Psoas muscle (tissue), 8 donors: Measurements from ENCODE around the gene TRMT2A. TPM values are rescaled to one million over a fixed set of nuclear protein-coding genes. Genes with fewer than 3 reads are reported as not detected.

Experiments used
- ATAC-seq, 4 donors: fragments of 200-7000 bp; cut with Tn5 transposase; one replicate each; pipeline ENCODE4 v1.9.1; 2020; ENCODE audit warnings: moderate library complexity in 3 of 4, mild to moderate bottlenecking in 2 of 4
- DNase-seq, 2 donors: peaks; one replicate each; pipeline ENCODE4 v3.0.0-alpha.2; 2020
- H3K27ac ChIP-seq: fragments of 200-600 bp; one replicate; pipeline ENCODE4 v1.8.0; 2022
- H3K27me3 ChIP-seq, 3 donors: fragments of 200-600 bp in 1 of 3; one replicate each; pipeline versions ENCODE4 v1.6.1 to v1.8.0; 2013 to 2022; ENCODE audit warnings: low read length in 2 of 3, mild to moderate bottlenecking in 2 of 3, moderate library complexity in 1 of 3; ENCODE audit not compliant: insufficient read depth in 3 of 3
- H3K36me3 ChIP-seq, 2 donors: fragments of 200-600 bp in 1 of 2; one replicate each; pipeline versions ENCODE4 v1.6.1 to v1.8.0; 2013 to 2022; ENCODE audit warnings: low read depth in 1 of 2, mild to moderate bottlenecking in 1 of 2, moderate library complexity in 1 of 2; ENCODE audit not compliant: insufficient read depth in 1 of 2
- H3K4me1 ChIP-seq: fragments of 200-600 bp; one replicate; pipeline ENCODE4 v1.8.0; 2022
- H3K4me3 ChIP-seq: fragments of 200-600 bp; one replicate; pipeline ENCODE4 v1.8.0; 2022; ENCODE audit warnings: mild to moderate bottlenecking
- H3K9me3 ChIP-seq: fragments of 200-600 bp; one replicate; pipeline ENCODE4 v1.8.0; 2022
- WGBS, 3 donors: extraction: QIAGEN DNeasy Blood & Tissue Kit; methylation state at CpG; one replicate each; pipeline versions ENCODE4 v1.1.6 to v1.1.7; 2013; 5-methylcytosine and 5-hydroxymethylcytosine counted together
- intact Hi-C, 2 donors: fragments of 100-400 bp; cut with DNase I; formaldehyde crosslinking; loops; one replicate each; pipeline versions ENCODE4 v1.11.0 to v1.14.2; 2022
- polyA plus RNA-seq, 3 donors: library from polyadenylated mRNA; stranded (reverse); fragments of 200-250 nt; gene quantifications; one replicate each; pipeline ENCODE4 v1.2.3, GENCODE V29; 2013
- total RNA-seq, 4 donors: library from RNA; stranded (reverse); fragmentation: NEBNext Ultra II Directional in 2 of 4; extraction: Animal tissue kit (Norgen Biotek cat#: 25700) in 2 of 4; gene quantifications; one replicate each; pipeline versions ENCODE4 v1.2.1 to v1.2.4, GENCODE V29; 2021 to 2023
- TF ChIP-seq, protein P1 (sequence below): fragments of 200-600 bp; IDR thresholded peaks from one replicate; pipeline ENCODE4 v1.8.0; 2022; ENCODE audit warnings: antibody characterized with exemption
- donor health status: healthy with polysubstance abuse.
- donor health status: DM: no; HTN: no; CAD: no; lungs with moderate emphysema.
- donor health status: Bipolar disorder and iron deficiency.
- donor health status: healthy.
- donor health status: DM: yes; HTN: yes; CAD: no.
- donor health status: DM: no; HTN: no; CAD: no.
- donor health status: DM: no; HTN: no; CAD: no.
- donor health status: DM: yes; HTN: yes; CAD: no.

The TRMT2A gene
- total and polyA plus RNA-seq, 7 donors: 20.5 to 34.1 (median 26.7) TPM

GRCh38 chr22:20142711-20143621, 25.9 kb upstream of the TRMT2A start:
- intact Hi-C loops: no loop called here
- ATAC-seq (no peak), DNase-seq (no peak)
- Histone ChIP-seq H3K27me3 (no peaks in the 10 kb centered on the region), H3K27ac (no peak overlapping the region), H3K4me3 (no peak overlapping the region), H3K4me1 (peaks cover 4% of the 10 kb centered on the region), H3K9me3 (no peaks in the 10 kb centered on the region), H3K36me3 (peaks cover 0 to 28% of the 10 kb centered on the region in 2 donors)
- TF ChIP-seq, protein P1, sequence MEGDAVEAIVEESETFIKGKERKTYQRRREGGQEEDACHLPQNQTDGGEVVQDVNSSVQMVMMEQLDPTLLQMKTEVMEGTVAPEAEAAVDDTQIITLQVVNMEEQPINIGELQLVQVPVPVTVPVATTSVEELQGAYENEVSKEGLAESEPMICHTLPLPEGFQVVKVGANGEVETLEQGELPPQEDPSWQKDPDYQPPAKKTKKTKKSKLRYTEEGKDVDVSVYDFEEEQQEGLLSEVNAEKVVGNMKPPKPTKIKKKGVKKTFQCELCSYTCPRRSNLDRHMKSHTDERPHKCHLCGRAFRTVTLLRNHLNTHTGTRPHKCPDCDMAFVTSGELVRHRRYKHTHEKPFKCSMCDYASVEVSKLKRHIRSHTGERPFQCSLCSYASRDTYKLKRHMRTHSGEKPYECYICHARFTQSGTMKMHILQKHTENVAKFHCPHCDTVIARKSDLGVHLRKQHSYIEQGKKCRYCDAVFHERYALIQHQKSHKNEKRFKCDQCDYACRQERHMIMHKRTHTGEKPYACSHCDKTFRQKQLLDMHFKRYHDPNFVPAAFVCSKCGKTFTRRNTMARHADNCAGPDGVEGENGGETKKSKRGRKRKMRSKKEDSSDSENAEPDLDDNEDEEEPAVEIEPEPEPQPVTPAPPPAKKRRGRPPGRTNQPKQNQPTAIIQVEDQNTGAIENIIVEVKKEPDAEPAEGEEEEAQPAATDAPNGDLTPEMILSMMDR: no peak
- WGBS, 3 donors: 94 to 95% (median 94%) methylated on average over 54 to 65 of the region's 65 CpGs

GRCh38 chr22:20141186-20142077, 24.4 kb upstream of the TRMT2A start:
- Histone ChIP-seq H3K4me1 (peaks cover 19% of the 10 kb centered on the region), H3K9me3 (no peaks in the 10 kb centered on the region), H3K27me3 (no peaks in the 10 kb centered on the region), H3K4me3 (no peak overlapping the region), H3K27ac (no peak overlapping the region), H3K36me3 (peaks cover 0 to 28% of the 10 kb centered on the region in 2 donors)
- TF ChIP-seq, protein P1: no peak
- WGBS, 3 donors: 79 to 82% (median 80%) methylated on average over 19 to 22 of the region's 22 CpGs
- DNase-seq: no peak
- intact Hi-C loops: no loop called here
- no peak for ATAC-seq

DNA sequence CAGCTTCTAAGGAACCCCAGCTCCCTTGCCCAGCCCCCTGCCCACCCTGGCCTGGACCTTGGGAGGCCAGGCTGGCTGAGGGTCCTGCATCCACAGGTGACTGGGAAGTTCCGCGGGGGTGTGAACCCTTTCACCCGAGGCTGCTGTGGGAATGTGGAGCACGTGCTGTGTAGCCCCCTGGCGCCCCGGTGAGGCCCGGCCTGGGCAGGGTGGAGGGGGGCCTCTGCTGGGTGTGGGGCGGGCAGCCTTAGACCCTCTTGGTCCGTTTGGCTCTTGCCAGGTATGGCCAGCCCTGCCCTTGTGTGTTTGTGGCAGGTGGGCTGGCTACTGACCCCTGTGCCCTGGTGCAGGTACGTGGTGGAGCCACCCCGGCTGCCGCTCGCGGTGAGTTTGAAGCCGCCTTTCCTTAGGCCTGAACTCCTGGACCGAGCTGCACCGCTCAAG, 23.5 kb upstream of the TRMT2A start:
- Histone ChIP-seq H3K27me3 (no peaks in the 10 kb centered on the region), H3K36me3 (peaks cover 0 to 28% of the 10 kb centered on the region in 2 donors), H3K4me1 (peaks cover 28% of the 10 kb centered on the region), H3K9me3 (no peaks in the 10 kb centered on the region), H3K27ac (no peak overlapping the region), H3K4me3 (no peak overlapping the region)
- DNase-seq (no peak), ATAC-seq (no peak)
- TF ChIP-seq, protein P1: no peak
- intact Hi-C loops: no loop called here
- 92 to 96% (median 93%) methylated on average over 17 of the region's 17 CpGs for WGBS, 3 donors

DNA sequence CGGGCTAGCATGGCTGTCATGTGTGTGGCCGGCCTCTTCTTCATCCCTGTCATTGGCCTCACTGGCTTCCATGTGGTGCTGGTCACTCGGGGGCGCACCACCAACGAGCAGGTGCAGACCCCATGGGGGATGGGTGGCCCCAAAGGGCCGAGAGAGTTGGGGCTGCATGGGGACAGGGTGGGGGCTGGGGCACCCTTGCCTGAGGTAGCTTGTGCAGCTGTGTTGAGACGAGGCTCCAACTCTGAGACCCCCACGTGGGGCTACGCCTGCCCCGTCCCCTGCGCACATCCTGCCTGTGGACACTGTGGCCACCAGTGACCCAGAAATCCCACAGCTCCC, 23.1 kb upstream of the TRMT2A start:
- TF ChIP-seq, protein P1: no peak
- peaks cover 33% of the 10 kb centered on the region for H3K4me1 ChIP-seq
- peaks cover 0 to 28% of the 10 kb centered on the region in 2 donors for H3K36me3 ChIP-seq
- ATAC-seq (no peak), DNase-seq (no peak)
- no peaks in the 10 kb centered on the region for H3K27me3 ChIP-seq
- no peak overlapping the region for H3K4me3 ChIP-seq
- no peak overlapping the region for H3K27ac ChIP-seq
- WGBS, 3 donors: 86 to 90% (median 88%) methylated on average over 11 of the region's 11 CpGs
- no peaks in the 10 kb centered on the region for H3K9me3 ChIP-seq
- intact Hi-C loops: no loop called here
